Fibroblast of skin of left biceps (primary cell): ENCODE data around the gene DDX18.
A peak's percentile ranks its signal among the peaks of the same experiment; 100 is the strongest.

ENCODE experiments used
- DNase-seq, 2 experiments: peaks; one replicate each; pipeline ENCODE4 v3.0.0-alpha.2; 2013; ENCODE audit warnings: low read depth in 2 of 2

DDX18 gene

DNA sequence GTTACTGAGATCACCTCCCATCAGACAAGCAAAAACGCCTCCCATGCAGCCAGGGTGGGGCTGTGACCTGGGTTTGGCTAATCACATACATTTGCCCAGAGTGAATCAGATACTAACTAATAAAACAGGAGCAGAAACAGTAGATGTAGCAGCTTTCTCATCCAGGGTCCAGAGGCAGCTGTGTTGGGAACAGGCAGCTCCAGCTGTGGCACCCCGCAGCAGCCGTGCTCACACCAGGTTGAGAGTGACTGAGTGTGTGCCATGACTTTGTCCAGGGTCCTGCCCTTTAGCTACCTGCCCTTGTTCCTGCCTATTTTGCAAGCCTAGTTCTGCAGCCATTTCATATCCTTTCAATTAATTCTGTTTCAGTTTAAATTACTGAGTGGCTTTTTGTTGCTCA lies 20.5 kb downstream of the DDX18 start:
- no peak for DNase-seq

- DNase-seq, result peak; percentile 42 to 47
These were observed 21.7 kb downstream of the DDX18 start for GRCh38 chr2:117835990-117836760.

DNA sequence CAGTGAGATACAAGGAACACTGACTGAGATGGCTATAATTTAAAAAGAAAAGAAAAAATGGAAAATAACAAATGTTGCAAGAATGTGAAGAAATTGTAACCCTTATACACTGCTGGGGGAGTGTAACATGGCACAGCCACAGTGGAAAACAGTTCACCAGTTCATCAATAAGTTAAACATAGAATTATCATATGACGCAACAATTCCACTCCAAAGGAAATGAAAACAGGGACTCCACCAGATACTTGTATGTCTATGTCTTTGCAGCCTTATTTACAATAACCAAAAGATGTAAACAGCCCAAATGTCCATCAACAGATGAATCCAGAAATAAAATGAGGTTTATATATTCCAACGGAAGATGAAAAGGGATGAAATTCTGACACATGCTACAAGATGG lies 30.8 kb downstream of the DDX18 start:
- DNase-seq, result no peak

DNA sequence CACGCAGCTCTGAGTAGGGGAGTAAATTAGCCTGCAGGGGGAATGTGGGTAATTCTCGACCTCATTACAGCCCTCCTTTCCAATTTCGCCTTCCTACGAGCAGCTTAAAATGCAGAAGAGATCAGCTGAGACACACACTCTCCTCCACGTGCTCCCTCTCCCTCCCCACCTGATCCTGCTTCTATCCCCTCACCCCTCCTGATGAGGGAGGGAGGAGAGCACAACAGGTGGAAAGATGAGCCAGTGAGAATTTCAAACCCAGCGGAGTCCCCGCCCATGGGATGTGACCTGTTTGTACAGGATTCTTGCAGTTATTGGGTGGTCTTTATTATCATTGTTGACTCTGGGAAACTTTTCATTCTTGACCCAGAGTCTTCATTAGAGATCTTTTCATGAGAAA lies 35.5 kb downstream of the DDX18 start:
- DNase-seq, result no peak

- no peak for DNase-seq
These were observed 36.0 kb downstream of the DDX18 start for GRCh38 chr2:117850461-117850860.

GRCh38 chr2:117851969-117852368 lies 37.5 kb downstream of the DDX18 start:
- no peak for DNase-seq

GRCh38 chr2:117853316-117853715 lies 38.8 kb downstream of the DDX18 start:
- no peak for DNase-seq

- DNase-seq, result no peak
These were observed 39.4 kb downstream of the DDX18 start for GRCh38 chr2:117853873-117854272.

DNA sequence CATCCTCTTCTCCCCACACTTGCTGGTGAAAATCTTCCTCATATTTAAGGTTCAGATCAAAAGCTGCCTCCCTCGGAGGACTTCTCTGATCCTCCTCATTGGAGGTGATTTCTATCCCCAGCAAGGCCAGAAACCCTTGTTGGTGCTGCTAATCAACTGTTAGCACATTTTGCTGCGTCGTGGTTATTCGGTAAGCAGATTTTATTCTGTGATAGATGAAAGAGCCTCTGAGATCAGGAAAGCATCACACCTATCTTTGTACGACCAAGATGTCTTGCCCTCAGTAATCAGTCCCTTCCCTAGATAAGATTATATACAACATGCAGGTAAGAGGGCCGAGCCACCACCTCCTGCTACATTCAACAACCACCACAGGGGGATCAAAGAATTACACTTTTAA lies 40.1 kb downstream of the DDX18 start:
- no peak for DNase-seq

- no peak for DNase-seq
These were observed 41.4 kb downstream of the DDX18 start for GRCh38 chr2:117855886-117856285.

- DNase-seq, result peak; percentile 68 to 72
These were observed 42.1 kb downstream of the DDX18 start for GRCh38 chr2:117856415-117857210.

DNA sequence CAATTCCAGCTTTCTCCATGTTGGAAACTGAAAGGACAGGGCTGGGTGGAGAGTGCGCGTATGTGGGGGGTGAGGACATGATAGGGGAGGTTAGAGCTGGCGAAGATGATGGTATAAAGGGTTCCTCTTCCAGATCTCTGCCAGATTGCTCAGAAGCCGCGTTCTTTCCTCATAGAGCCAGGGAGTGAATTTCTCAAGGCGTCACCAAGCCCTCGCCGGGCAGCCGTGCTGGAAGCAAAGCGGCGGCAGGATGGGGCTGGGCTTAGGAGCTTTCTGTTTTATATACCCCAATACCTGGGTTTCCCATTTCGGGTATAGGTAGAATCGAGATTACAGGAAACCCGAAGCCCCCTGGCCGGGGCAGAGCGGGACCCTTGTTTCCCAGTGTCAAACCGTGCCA lies 43.8 kb downstream of the DDX18 start:
- DNase-seq, result no peak

DNA sequence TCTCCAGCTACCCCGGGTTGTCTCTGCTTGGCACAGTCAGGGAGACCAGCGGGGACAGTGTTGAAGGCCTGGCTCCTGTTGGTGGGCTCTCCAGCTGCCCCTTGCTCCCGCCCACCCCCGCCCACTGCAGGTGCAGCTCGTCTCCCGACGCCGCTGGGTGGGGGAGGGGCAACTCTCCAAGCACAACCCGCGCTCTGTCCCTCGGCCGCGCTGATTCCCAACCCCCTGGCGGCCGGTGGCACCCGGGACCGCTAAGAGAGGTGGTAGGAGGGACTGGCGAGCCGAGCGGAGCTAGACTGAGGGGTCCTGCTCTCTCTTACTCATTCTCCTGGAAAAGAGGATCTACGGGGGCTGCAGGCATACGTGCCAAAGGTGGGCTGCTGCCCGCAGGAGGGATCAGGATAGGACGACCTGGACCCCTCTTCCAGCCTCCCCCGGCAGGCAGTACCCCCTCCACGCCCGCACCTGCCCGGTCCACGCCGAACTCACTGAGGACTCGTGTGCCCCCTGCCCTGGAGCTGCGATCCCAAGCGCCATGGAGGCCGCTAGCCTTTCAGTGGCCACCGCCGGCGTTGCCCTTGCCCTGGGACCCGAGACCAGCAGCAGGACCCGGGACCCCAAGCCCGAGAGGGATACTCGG lies 44.5 kb downstream of the DDX18 start:
- no peak for DNase-seq

GRCh38 chr2:117859532-117859911 lies 45.0 kb downstream of the DDX18 start:
- no peak for DNase-seq

DNA sequence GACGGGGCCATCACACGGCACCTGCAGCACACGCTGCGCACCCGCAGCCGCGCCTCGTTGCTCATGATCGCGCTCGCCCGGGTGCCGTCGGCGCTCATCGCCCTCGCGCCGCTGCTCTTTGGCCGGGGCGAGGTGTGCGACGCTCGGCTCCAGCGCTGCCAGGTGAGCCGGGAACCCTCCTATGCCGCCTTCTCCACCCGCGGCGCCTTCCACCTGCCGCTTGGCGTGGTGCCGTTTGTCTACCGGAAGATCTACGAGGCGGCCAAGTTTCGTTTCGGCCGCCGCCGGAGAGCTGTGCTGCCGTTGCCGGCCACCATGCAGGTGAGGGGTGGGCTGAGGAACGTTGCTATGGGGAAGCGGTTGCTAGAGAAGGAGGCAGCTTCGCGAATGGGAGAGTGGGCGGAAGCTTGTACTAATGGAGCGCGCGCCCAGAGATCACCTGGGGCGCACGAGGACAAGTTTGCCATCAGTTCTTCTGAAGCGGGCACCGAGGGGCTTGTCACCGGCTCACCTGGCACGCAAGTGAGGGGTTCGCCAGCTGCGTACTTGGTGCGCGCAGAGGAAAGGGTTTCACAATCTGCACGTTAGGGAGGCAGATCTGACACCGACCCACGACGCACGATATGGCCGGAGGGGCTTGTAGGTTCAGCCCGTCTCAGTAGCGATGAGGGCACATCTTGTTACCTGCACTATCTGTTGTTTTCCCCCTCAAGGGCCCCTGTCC lies 45.6 kb downstream of the DDX18 start:
- DNase-seq, result no peak

DNA sequence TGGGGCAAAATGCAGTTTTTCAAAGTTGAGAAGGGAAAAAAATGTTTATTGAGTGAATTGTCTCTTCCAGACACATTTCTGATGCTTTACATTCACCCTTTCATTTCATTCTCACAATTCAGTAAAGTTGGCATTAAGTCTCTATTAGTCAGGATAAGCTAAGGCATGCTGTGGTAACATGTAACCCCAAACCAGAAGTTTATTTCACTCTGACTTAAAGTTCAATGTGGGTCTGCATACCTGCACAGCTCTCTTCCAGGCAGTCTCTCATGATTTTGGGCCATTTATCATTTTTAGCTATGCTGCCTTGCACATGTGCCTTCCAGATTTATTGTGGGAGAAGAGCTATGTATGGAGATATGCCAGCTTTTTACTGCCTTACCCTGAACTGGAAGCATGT lies 48.0 kb downstream of the DDX18 start:
- no peak for DNase-seq

DNA sequence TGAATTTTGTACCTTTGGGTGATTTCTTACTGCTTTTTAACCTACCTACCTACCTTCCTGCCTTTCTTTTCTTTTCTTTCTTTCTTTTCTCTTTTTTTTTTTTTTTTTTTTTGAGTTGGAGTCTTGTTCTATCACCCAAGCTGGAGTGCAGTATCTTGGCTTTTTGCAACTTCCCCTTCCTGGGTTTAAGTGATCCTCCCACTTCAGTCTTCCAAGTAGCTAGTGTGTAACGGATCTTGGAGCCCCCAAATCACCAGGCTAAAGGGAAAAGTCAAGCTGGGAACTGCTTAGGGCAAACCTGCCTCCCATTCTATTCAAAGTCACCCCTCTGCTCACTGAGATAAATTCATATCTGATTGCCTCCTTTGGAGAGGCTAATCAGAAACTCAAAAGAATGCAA lies 61.3 kb downstream of the DDX18 start:
- DNase-seq, result no peak

GRCh38 chr2:117879003-117879402 lies 64.5 kb downstream of the DDX18 start:
- no peak for DNase-seq
